ENCODE data around the gene NCAM2. TPM values are rescaled to one million over a fixed set of nuclear protein-coding genes. Genes with fewer than 3 reads are reported as not detected.
"Not testable (repeated sequence)": the region's sequence is repeated elsewhere in the genome, so short reads cannot be mapped to it uniquely, and the experiment has no call there.

NCAM2 gene
- total RNA-seq, 2 experiments from 2014 or later, result not detected

GRCh38 chr21:21122680-21123079 lies 124.5 kb downstream of the NCAM2 start:
- no peak overlapping the region for H3K4me3 Mint-ChIP-seq
- H3K27ac Mint-ChIP-seq, result no peak overlapping the region
- intact Hi-C loops (cut with micrococcal nuclease), result no loop called here
- POLR2A ChIA-PET, result no interaction called here
- peaks cover 6% of the 10 kb centered on the region for H3K9me3 Mint-ChIP-seq
- CTCF ChIA-PET, result no interaction called here
- no peak for DNase-seq
- H3K4me1 Mint-ChIP-seq (ENCODE audit: low read depth), result no peaks in the 10 kb centered on the region
- no peaks in the 10 kb centered on the region for H3K27me3 Mint-ChIP-seq
- no peaks in the 10 kb centered on the region for H3K36me3 Mint-ChIP-seq

- Mint-ChIP-seq H3K27me3 (no peaks in the 10 kb centered on the region), H3K4me3 (no peak overlapping the region), H3K27ac (no peak overlapping the region), H3K9me3 (no peaks in the 10 kb centered on the region), H3K4me1 (ENCODE audit: low read depth) (no peaks in the 10 kb centered on the region), H3K36me3 (no peaks in the 10 kb centered on the region)
- intact Hi-C loops (cut with micrococcal nuclease), result no loop called here
- ChIA-PET CTCF (no interaction called here), POLR2A (no interaction called here)
- DNase-seq, result no peak
Observed at GRCh38 chr21:21132390-21132789, 134.2 kb downstream of the NCAM2 start.

- H3K4me1 Mint-ChIP-seq (ENCODE audit: low read depth), result no peaks in the 10 kb centered on the region
- POLR2A ChIA-PET, result no interaction called here
- H3K27me3 Mint-ChIP-seq, result no peaks in the 10 kb centered on the region
- CTCF ChIA-PET, result no interaction called here
- no peak for DNase-seq
- H3K9me3 Mint-ChIP-seq, result no peaks in the 10 kb centered on the region
- H3K36me3 Mint-ChIP-seq, result no peaks in the 10 kb centered on the region
- no peak overlapping the region for H3K4me3 Mint-ChIP-seq
- intact Hi-C loops (cut with micrococcal nuclease), result no loop called here
- no peak overlapping the region for H3K27ac Mint-ChIP-seq
Observed at GRCh38 chr21:21137986-21138385, 139.8 kb downstream of the NCAM2 start.

GRCh38 chr21:21146587-21147373 lies 148.6 kb downstream of the NCAM2 start:
- Mint-ChIP-seq H3K27ac (no peak overlapping the region), H3K9me3 (peaks cover 2% of the 10 kb centered on the region), H3K36me3 (no peaks in the 10 kb centered on the region), H3K4me1 (ENCODE audit: low read depth) (no peaks in the 10 kb centered on the region), H3K27me3 (no peaks in the 10 kb centered on the region), H3K4me3 (no peak overlapping the region)
- POLR2A ChIA-PET, result no interaction called here
- CTCF ChIA-PET, result no interaction called here
- intact Hi-C loops (cut with micrococcal nuclease), result no loop called here
- no peak for DNase-seq

- Mint-ChIP-seq H3K27ac (no peak overlapping the region), H3K4me3 (no peak overlapping the region), H3K9me3 (peaks cover 2% of the 10 kb centered on the region), H3K27me3 (no peaks in the 10 kb centered on the region), H3K36me3 (no peaks in the 10 kb centered on the region), H3K4me1 (ENCODE audit: low read depth) (no peaks in the 10 kb centered on the region)
- intact Hi-C loops (cut with micrococcal nuclease), result no loop called here
- POLR2A ChIA-PET, result no interaction called here
- DNase-seq, result no peak
- CTCF ChIA-PET, result no interaction called here
Observed at GRCh38 chr21:21147374-21147745, 149.2 kb downstream of the NCAM2 start.

GRCh38 chr21:21148009-21148408 lies 149.8 kb downstream of the NCAM2 start:
- intact Hi-C loops (cut with micrococcal nuclease), result no loop called here
- Mint-ChIP-seq H3K4me3 (no peak overlapping the region), H3K36me3 (no peaks in the 10 kb centered on the region), H3K9me3 (peaks cover 2% of the 10 kb centered on the region), H3K4me1 (ENCODE audit: low read depth) (no peaks in the 10 kb centered on the region), H3K27me3 (no peaks in the 10 kb centered on the region), H3K27ac (no peak overlapping the region)
- POLR2A ChIA-PET, result no interaction called here
- DNase-seq, result no peak
- CTCF ChIA-PET, result no interaction called here

- no peaks in the 10 kb centered on the region for H3K27me3 Mint-ChIP-seq
- CTCF ChIA-PET, result no interaction called here
Observed at GRCh38 chr21:21148514-21148913, 150.3 kb downstream of the NCAM2 start.

GRCh38 chr21:21149445-21149844 lies 151.2 kb downstream of the NCAM2 start:
- H3K27ac Mint-ChIP-seq; H3K4me1 Mint-ChIP-seq (ENCODE audit: low read depth); POLR2A ChIA-PET; DNase-seq; CTCF ChIA-PET; H3K36me3 Mint-ChIP-seq; H3K27me3 Mint-ChIP-seq; H3K4me3 Mint-ChIP-seq; H3K9me3 Mint-ChIP-seq; intact Hi-C loops (cut with micrococcal nuclease): not testable (repeated sequence)

More at GRCh38 chr21:21148514-21148913, 150.3 kb downstream of the NCAM2 start:
- Mint-ChIP-seq H3K4me3 (no peak overlapping the region), H3K27ac (no peak overlapping the region), H3K36me3 (no peaks in the 10 kb centered on the region), H3K9me3 (peaks cover 2% of the 10 kb centered on the region), H3K4me1 (ENCODE audit: low read depth) (no peaks in the 10 kb centered on the region)
- POLR2A ChIA-PET, result no interaction called here
- intact Hi-C loops (cut with micrococcal nuclease), result no loop called here
- DNase-seq, result no peak

GRCh38 chr21:21151231-21151630 lies 153.0 kb downstream of the NCAM2 start:
- no peak overlapping the region for H3K4me3 Mint-ChIP-seq
- DNase-seq, result no peak
- H3K27me3 Mint-ChIP-seq, result no peaks in the 10 kb centered on the region
- ChIA-PET CTCF (no interaction called here), POLR2A (no interaction called here)
- intact Hi-C loops (cut with micrococcal nuclease), result no loop called here
- H3K4me1 Mint-ChIP-seq (ENCODE audit: low read depth), result no peaks in the 10 kb centered on the region
- peaks cover 2% of the 10 kb centered on the region for H3K9me3 Mint-ChIP-seq
- no peaks in the 10 kb centered on the region for H3K36me3 Mint-ChIP-seq
- no peak overlapping the region for H3K27ac Mint-ChIP-seq

GRCh38 chr21:21156397-21156796 lies 158.2 kb downstream of the NCAM2 start:
- no peaks in the 10 kb centered on the region for H3K9me3 Mint-ChIP-seq
- H3K4me3 Mint-ChIP-seq, result no peak overlapping the region
- H3K27me3 Mint-ChIP-seq, result no peaks in the 10 kb centered on the region
- no peak overlapping the region for H3K27ac Mint-ChIP-seq
- H3K36me3 Mint-ChIP-seq, result no peaks in the 10 kb centered on the region
- DNase-seq, result no peak
- H3K4me1 Mint-ChIP-seq (ENCODE audit: low read depth), result no peaks in the 10 kb centered on the region
- ChIA-PET POLR2A (no interaction called here), CTCF (no interaction called here)
- intact Hi-C loops (cut with micrococcal nuclease), result no loop called here

- ChIA-PET CTCF (no interaction called here), POLR2A (no interaction called here)
- Mint-ChIP-seq H3K27me3 (no peaks in the 10 kb centered on the region), H3K4me3 (no peak overlapping the region), H3K36me3 (no peaks in the 10 kb centered on the region), H3K27ac (no peak overlapping the region), H3K9me3 (no peaks in the 10 kb centered on the region), H3K4me1 (ENCODE audit: low read depth) (no peaks in the 10 kb centered on the region)
- intact Hi-C loops (cut with micrococcal nuclease), result no loop called here
- no peak for DNase-seq
Observed at GRCh38 chr21:21156957-21157356, 158.7 kb downstream of the NCAM2 start.

GRCh38 chr21:21158376-21158918 lies 160.2 kb downstream of the NCAM2 start:
- ChIA-PET POLR2A (no interaction called here), CTCF (interaction anchor here (0.9 kb wide), 1 partner anchor 1633 kb away, joined by 3 read pairs; no protein-coding TSS in a partner anchor)
- H3K4me1 Mint-ChIP-seq (ENCODE audit: low read depth), result no peaks in the 10 kb centered on the region
- intact Hi-C loops (cut with micrococcal nuclease), result no loop called here
- no peaks in the 10 kb centered on the region for H3K9me3 Mint-ChIP-seq
- H3K27me3 Mint-ChIP-seq, result no peaks in the 10 kb centered on the region
- no peak for DNase-seq
- H3K27ac Mint-ChIP-seq, result no peak overlapping the region
- no peak overlapping the region for H3K4me3 Mint-ChIP-seq
- H3K36me3 Mint-ChIP-seq, result no peaks in the 10 kb centered on the region

- intact Hi-C loops (cut with micrococcal nuclease), result no loop called here
- Mint-ChIP-seq H3K4me3 (no peak overlapping the region), H3K27me3 (no peaks in the 10 kb centered on the region), H3K9me3 (no peaks in the 10 kb centered on the region), H3K4me1 (ENCODE audit: low read depth) (no peaks in the 10 kb centered on the region), H3K36me3 (no peaks in the 10 kb centered on the region), H3K27ac (no peak overlapping the region)
- CTCF ChIA-PET, result interaction anchor here (0.9 kb wide), 1 partner anchor 1632 kb away, joined by 3 read pairs; no protein-coding TSS in a partner anchor
- POLR2A ChIA-PET, result no interaction called here
- no peak for DNase-seq
Observed at GRCh38 chr21:21159253-21159899, 161.2 kb downstream of the NCAM2 start.
